Measurements from ENCODE around the gene PMM2. TPM values are rescaled to one million over a fixed set of nuclear protein-coding genes. Genes with fewer than 3 reads are reported as not detected.
"Not testable (repeated sequence)": the region's sequence is repeated elsewhere in the genome, so short reads cannot be mapped to it uniquely, and the experiment has no call there.

PMM2 gene
- total RNA-seq, 1 donor from 2014 or later: 61.1 TPM

GRCh38 chr16:8777217-8777616 is 20.4 kb upstream of the PMM2 start:
- intact Hi-C loops (cut with micrococcal nuclease): no loop called here
- ATAC-seq (ENCODE audit: low read depth): no peak
- Mint-ChIP-seq H3K9me3 (no peaks in the 10 kb centered on the region), H3K36me3 (ENCODE audit: low read depth) (peaks cover 64% of the 10 kb centered on the region), H3K4me3 (no peak overlapping the region), H3K4me1 (no peaks in the 10 kb centered on the region), H3K27ac (no peak overlapping the region), H3K27me3 (no peaks in the 10 kb centered on the region)
- TF ChIP-seq CTCF (IDR thresholded peaks at IDR 0.05): no peak
- ChIA-PET CTCF (no interaction called here), POLR2A (no interaction called here)
- DNase-seq: no peak

- no peaks in the 10 kb centered on the region for H3K9me3 Mint-ChIP-seq
- POLR2A ChIA-PET: no interaction called here
- CTCF ChIA-PET: no interaction called here
- no peak overlapping the region for H3K27ac Mint-ChIP-seq
- ATAC-seq (ENCODE audit: low read depth) (no peak), DNase-seq (no peak)
- intact Hi-C loops (cut with micrococcal nuclease): no loop called here
- peaks cover 36% of the 10 kb centered on the region for H3K36me3 Mint-ChIP-seq (ENCODE audit: low read depth)
- H3K4me3 Mint-ChIP-seq: no peak overlapping the region
- H3K4me1 Mint-ChIP-seq: no peaks in the 10 kb centered on the region
- TF ChIP-seq CTCF (IDR thresholded peaks at IDR 0.05): no peak
- H3K27me3 Mint-ChIP-seq: no peaks in the 10 kb centered on the region
These were observed 15.8 kb upstream of the PMM2 start for GRCh38 chr16:8781797-8782196.

- TF ChIP-seq CTCF (IDR thresholded peaks at IDR 0.05): no peak
- no peak overlapping the region for H3K4me3 Mint-ChIP-seq
- H3K4me1 Mint-ChIP-seq: no peaks in the 10 kb centered on the region
- no peaks in the 10 kb centered on the region for H3K9me3 Mint-ChIP-seq
- ChIA-PET POLR2A (no interaction called here), CTCF (no interaction called here)
- intact Hi-C loops (cut with micrococcal nuclease): no loop called here
- DNase-seq (no peak), ATAC-seq (ENCODE audit: low read depth) (no peak)
- H3K27ac Mint-ChIP-seq: no peak overlapping the region
- peaks cover 29% of the 10 kb centered on the region for H3K36me3 Mint-ChIP-seq (ENCODE audit: low read depth)
- H3K27me3 Mint-ChIP-seq: no peaks in the 10 kb centered on the region
These were observed 15.0 kb upstream of the PMM2 start for GRCh38 chr16:8782673-8783072.

- TF ChIP-seq CTCF (IDR thresholded peaks at IDR 0.05): no peak
- intact Hi-C loops (cut with micrococcal nuclease): no loop called here
- DNase-seq (no peak), ATAC-seq (ENCODE audit: low read depth) (no peak)
- no peaks in the 10 kb centered on the region for H3K4me1 Mint-ChIP-seq
- H3K36me3 Mint-ChIP-seq (ENCODE audit: low read depth): peaks cover 12% of the 10 kb centered on the region
- no peak overlapping the region for H3K27ac Mint-ChIP-seq
- H3K9me3 Mint-ChIP-seq: no peaks in the 10 kb centered on the region
- ChIA-PET POLR2A (no interaction called here), CTCF (no interaction called here)
- H3K27me3 Mint-ChIP-seq: no peaks in the 10 kb centered on the region
- H3K4me3 Mint-ChIP-seq: no peak overlapping the region
These were observed 12.2 kb upstream of the PMM2 start for GRCh38 chr16:8785408-8785807.

GRCh38 chr16:8786316-8786715 is 11.3 kb upstream of the PMM2 start:
- H3K27ac Mint-ChIP-seq; H3K36me3 Mint-ChIP-seq (ENCODE audit: low read depth); ATAC-seq (ENCODE audit: low read depth); H3K27me3 Mint-ChIP-seq; intact Hi-C loops (cut with micrococcal nuclease); H3K4me3 Mint-ChIP-seq; DNase-seq; H3K4me1 Mint-ChIP-seq; CTCF ChIA-PET; POLR2A ChIA-PET; H3K9me3 Mint-ChIP-seq: not testable (repeated sequence)

- Mint-ChIP-seq H3K27me3 (no peaks in the 10 kb centered on the region), H3K4me3 (no peak overlapping the region), H3K9me3 (no peaks in the 10 kb centered on the region), H3K27ac (no peak overlapping the region), H3K36me3 (ENCODE audit: low read depth) (peaks cover 2% of the 10 kb centered on the region), H3K4me1 (peaks cover 5% of the 10 kb centered on the region)
- CTCF ChIA-PET: no interaction called here
- intact Hi-C loops (cut with micrococcal nuclease): no loop called here
- TF ChIP-seq CTCF (IDR thresholded peaks at IDR 0.05): no peak
- no peak for DNase-seq
- ATAC-seq (ENCODE audit: low read depth): no peak
- POLR2A ChIA-PET: no interaction called here
These were observed 9.0 kb upstream of the PMM2 start for GRCh38 chr16:8788578-8789172.
